Epithelial cell of proximal tubule (primary cell): ENCODE data around the gene SPPL3. TPM values are rescaled to one million over a fixed set of nuclear protein-coding genes. Genes with fewer than 3 reads are reported as not detected.

Source experiments
- DNase-seq: peaks from one replicate; pipeline ENCODE4 v3.0.0-alpha.2; 2011; ENCODE audit warnings: low read depth
- H3K4me3 ChIP-seq: 2 replicates; pipeline ENCODE4 v1.5.1; 2011; ENCODE audit warnings: low read depth, mild to moderate bottlenecking, low read length
- total RNA-seq: library from RNA; depleted of rRNA; stranded (reverse); fragments of >200 nt; gene quantifications from 2 replicates; pipeline ENCODE4 v1.2.3, GENCODE V29; 2015
- TF ChIP-seq, protein P1 (sequence below): conservative IDR thresholded peaks from 2 replicates; pipeline ENCODE4 v1.5.1; 2012; ENCODE audit warnings: low read depth, mild to moderate bottlenecking, low read length

SPPL3 gene
- total RNA-seq, 1 donor from 2014 or later = 8.6 TPM

DNA sequence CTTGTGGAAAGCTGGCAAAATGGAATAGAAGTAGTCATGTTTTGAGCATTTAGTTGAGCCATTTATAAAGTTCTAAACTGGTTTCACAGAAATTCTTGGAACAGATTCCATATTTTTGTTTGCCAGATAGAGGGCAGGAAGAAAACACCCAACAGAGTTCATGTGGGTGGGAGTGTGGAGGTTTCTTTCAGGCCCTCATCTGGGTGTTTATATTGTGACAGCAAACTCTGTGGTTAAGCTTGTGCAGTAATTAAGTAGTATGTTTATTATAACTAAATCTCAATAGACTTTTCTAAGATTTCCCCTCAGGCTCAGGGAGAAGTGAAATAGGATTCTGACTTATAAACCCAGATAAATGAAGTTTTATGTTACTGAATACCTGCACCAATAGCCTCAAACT lies 57.4 kb downstream of the SPPL3 start:
- TF ChIP-seq, protein P1, sequence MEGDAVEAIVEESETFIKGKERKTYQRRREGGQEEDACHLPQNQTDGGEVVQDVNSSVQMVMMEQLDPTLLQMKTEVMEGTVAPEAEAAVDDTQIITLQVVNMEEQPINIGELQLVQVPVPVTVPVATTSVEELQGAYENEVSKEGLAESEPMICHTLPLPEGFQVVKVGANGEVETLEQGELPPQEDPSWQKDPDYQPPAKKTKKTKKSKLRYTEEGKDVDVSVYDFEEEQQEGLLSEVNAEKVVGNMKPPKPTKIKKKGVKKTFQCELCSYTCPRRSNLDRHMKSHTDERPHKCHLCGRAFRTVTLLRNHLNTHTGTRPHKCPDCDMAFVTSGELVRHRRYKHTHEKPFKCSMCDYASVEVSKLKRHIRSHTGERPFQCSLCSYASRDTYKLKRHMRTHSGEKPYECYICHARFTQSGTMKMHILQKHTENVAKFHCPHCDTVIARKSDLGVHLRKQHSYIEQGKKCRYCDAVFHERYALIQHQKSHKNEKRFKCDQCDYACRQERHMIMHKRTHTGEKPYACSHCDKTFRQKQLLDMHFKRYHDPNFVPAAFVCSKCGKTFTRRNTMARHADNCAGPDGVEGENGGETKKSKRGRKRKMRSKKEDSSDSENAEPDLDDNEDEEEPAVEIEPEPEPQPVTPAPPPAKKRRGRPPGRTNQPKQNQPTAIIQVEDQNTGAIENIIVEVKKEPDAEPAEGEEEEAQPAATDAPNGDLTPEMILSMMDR = no peak
- no peak for DNase-seq
- H3K4me3 ChIP-seq = no peak overlapping the region

DNA sequence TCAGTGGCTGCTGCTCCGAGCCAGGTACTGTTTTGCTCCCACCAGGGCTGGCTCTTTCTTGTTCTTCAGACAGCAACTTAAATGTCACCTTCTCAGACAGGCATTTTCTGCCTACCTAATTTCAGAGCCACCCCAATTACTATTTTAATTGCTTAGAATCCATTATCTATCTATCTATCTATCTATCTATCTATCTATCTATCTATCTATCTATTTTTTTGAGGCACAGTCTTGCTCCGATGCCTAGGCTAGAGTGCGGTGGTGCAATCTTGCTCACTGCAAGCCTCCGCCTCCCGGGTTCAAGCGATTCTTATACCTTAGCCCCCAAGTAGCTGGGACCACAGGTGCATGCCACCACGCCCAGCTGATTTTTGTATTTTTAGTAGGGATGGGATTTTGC lies 58.5 kb downstream of the SPPL3 start:
- H3K4me3 ChIP-seq = no peak overlapping the region
- TF ChIP-seq, protein P1 = no peak
- DNase-seq = no peak

DNA sequence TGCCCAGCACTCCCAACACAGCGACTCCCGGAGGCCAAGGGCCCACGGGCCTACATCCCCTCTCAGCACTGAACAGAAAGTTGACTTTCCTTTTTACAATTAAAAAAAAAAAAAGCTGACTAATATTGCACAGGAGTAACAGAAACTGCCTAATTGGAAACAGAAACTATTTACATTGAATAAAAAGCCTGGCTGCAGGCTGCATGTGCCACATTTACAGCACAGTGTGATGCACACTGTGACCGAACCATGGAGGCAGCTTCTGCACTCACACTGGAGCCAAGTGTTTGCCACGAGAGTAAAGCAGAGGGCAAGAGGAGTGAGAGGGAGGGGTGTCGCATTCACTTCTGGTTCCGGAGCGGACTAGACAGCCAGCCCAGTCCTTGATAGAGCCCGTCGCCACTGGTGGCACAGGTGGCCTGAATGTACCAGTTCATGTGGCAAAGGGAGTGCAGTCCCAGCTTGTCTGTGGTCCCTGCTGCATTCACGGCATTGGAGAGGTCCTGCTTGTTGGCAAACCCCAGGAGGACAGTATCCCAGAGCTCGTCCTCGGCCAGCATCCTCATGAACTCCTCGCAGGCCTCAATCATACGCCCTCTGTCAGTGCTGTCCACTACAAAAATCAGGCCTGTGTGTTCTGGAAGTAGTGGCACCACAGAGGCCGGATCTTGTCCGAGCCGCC lies 59.2 kb downstream of the SPPL3 start:
- DNase-seq = no peak
- no peak overlapping the region for H3K4me3 ChIP-seq
- TF ChIP-seq, protein P1 = no peak

DNA sequence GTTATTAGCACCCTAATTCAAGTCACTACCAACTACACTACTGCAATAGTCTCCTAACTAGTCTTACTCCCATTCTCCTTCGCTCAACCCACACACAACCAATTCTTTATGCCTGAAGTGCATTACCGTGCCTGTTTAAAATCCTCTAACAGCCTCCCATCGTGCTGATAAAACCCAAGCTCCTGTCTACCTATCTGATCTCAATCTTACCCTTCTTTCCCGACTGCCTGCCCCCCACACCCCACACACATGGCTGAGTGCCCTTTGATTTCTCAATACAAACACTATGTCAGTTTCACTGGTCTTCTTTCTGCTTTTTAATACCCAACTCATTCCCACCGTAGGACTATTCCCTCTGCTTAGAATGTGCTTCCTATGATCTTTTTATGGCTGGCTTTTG lies 59.9 kb downstream of the SPPL3 start:
- no peak overlapping the region for H3K4me3 ChIP-seq
- no peak for DNase-seq
- TF ChIP-seq, protein P1 = no peak

DNA sequence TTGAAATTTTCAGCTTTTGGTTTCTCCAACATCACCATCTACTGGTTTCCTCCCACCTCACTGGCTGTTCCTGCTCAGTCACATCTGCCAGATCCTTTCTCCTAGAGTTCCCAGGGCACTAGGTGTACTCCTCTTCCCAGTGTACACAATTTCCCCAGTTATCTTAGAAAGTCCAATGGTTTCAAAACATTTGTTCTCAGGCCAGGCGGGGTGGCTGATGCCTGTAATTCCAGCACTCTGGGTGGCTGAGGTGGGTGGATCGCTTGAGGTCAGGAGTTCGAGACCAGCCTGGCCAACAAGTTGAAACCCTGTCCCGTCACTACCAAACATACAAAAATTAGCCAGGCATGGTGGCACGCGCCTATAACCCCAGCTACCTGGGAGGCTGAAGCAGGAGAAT lies 60.7 kb downstream of the SPPL3 start:
- TF ChIP-seq, protein P1 = no peak
- H3K4me3 ChIP-seq = no peak overlapping the region
- no peak for DNase-seq

DNA sequence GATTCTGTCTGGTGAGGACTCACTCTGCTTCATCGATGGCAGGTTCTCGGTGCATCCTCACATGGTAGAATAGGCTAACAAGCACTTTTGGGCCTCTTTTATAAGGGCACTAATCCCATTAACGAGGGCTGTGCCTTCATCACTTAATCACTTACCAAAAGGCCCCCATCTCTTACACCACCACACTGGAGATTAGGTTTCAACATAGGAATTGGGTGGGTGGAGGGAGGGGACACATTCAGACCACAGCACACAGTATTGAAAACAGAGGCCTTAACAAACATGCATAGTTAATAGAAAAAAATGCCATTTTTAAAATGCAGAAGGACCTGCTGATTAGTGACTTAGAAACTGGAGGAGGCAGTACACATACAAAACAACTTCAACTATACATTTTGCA lies 61.6 kb downstream of the SPPL3 start:
- no peak overlapping the region for H3K4me3 ChIP-seq
- TF ChIP-seq, protein P1 = no peak
- no peak for DNase-seq

DNA sequence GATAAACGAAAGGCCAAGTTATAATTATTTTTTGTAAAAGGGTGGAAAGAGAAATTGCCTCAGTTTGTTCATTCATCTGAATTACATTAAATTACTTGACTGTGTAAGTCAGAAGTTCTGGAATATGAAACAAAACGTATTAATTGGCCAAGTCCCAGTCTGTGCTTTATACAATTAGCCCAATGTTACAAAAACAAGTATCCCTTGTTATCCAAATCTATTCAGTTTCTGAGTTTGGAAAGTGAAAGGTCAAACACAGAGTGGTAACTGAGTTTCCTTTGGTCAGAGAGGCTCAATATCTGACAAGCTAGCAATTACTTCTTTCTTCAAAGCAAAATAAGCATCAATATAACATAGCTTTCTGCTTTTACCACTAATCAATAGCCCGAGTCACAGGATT lies 62.6 kb downstream of the SPPL3 start:
- no peak for DNase-seq
- no peak overlapping the region for H3K4me3 ChIP-seq
- TF ChIP-seq, protein P1 = no peak
